ENCODE results near the gene HUWE1. TPM values are rescaled to one million over a fixed set of nuclear protein-coding genes. Genes with fewer than 3 reads are reported as not detected.
"Not testable (repeated sequence)": the region's sequence is repeated elsewhere in the genome, so short reads cannot be mapped to it uniquely, and the experiment has no call there.

Gene HUWE1
- total and polyA plus RNA-seq, 2 donors (not counting 1 experiment from before 2014, with no cell fraction given), result 45.2 to 210 TPM

DNA sequence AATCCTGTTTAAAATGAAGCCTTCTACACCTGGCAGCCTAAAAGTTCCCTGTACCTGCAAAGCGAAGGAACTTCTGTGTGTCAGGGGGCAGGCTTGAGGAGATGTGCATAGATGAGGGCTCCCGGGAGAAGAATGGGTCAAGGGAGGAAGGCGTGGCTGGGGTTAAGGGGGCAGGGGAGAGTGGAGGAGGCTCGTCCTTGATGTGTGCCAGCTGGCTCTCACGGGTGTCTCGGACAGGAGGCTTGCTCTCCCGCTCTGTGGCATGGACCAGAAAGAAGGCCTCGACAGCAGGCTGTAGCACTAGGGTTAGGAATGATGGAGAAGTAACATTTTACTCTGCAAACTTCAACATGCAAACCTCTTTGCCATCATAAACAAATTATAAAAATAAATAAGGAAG is 147.7 kb downstream of the HUWE1 start:
- no peaks in the 10 kb centered on the region for H3K79me2 ChIP-seq (ENCODE audit: control insufficient read depth, insufficient read depth, low read length)
- Mint-ChIP-seq H3K4me3 (no peak overlapping the region), H3K27ac (no peak overlapping the region), H3K4me1 (no peaks in the 10 kb centered on the region), H3K27me3 (no peaks in the 10 kb centered on the region), H3K9me3 (ENCODE audit: insufficient read depth) (no peaks in the 10 kb centered on the region)
- H3K4me3 ChIP-seq (ENCODE audit: control extremely low read depth in 1 of 5, extremely low read depth in 1 of 5, insufficient read depth in 1 of 5, low read depth in 2 of 5, low read length in 4 of 5), result no peak overlapping the region
- no peaks in the 10 kb centered on the region for H4K20me1 ChIP-seq (ENCODE audit: control insufficient read depth, insufficient read depth, low read length, poor library complexity, severe bottlenecking)
- ChIA-PET POLR2A (no interaction called here), CTCF (no interaction called here)
- H2AFZ ChIP-seq (ENCODE audit: insufficient read depth, low read depth, low read length, poor library complexity, severe bottlenecking), result no peak overlapping the region
- intact Hi-C loops (cut with micrococcal nuclease), result no loop called here
- H3K4me1 ChIP-seq (ENCODE audit: control insufficient read depth in 2 of 2, insufficient read depth in 2 of 2, low read length in 2 of 2), result no peaks in the 10 kb centered on the region
- 100% methylated on average over 2 of the region's 8 CpGs for WGBS (ENCODE audit: insufficient coverage)
- DNase-seq (no peak), ATAC-seq (ENCODE audit: low read depth) (no peak)
- no peak overlapping the region for H3K4me2 ChIP-seq (replicated peaks; ENCODE audit: low read depth, low read length, poor library complexity, severe bottlenecking)
- TF ChIP-seq, protein P1, sequence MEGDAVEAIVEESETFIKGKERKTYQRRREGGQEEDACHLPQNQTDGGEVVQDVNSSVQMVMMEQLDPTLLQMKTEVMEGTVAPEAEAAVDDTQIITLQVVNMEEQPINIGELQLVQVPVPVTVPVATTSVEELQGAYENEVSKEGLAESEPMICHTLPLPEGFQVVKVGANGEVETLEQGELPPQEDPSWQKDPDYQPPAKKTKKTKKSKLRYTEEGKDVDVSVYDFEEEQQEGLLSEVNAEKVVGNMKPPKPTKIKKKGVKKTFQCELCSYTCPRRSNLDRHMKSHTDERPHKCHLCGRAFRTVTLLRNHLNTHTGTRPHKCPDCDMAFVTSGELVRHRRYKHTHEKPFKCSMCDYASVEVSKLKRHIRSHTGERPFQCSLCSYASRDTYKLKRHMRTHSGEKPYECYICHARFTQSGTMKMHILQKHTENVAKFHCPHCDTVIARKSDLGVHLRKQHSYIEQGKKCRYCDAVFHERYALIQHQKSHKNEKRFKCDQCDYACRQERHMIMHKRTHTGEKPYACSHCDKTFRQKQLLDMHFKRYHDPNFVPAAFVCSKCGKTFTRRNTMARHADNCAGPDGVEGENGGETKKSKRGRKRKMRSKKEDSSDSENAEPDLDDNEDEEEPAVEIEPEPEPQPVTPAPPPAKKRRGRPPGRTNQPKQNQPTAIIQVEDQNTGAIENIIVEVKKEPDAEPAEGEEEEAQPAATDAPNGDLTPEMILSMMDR (IDR thresholded peaks at IDR 0.05), result no peak
- TF ChIP-seq EZH2 (IDR thresholded peaks at IDR 0.05; ENCODE audit: borderline replicate concordance, insufficient read depth, low read depth, low read length, poor library complexity, severe bottlenecking), result no peak
- no peaks in the 10 kb centered on the region for H3K27me3 ChIP-seq (replicated peaks in 1 of 4; ENCODE audit: control extremely low read depth in 1 of 4, control insufficient read depth in 3 of 4, insufficient read depth in 4 of 4, low read length in 3 of 4)
- H3K9ac ChIP-seq (ENCODE audit: low read length), result no peak overlapping the region
- no peak overlapping the region for H3K27ac ChIP-seq (ENCODE audit: low read length in 2 of 2)
- H3K36me3 ChIP-seq (replicated peaks in 1 of 2; ENCODE audit: control extremely low read depth in 1 of 2, control insufficient read depth in 1 of 2, extremely low read depth in 1 of 2, insufficient read depth in 2 of 2, low read length in 1 of 2), result peaks cover 1 to 80% of the 10 kb centered on the region in 2 experiments
- no peaks in the 10 kb centered on the region for H3K9me3 ChIP-seq (ENCODE audit: control extremely low read depth in 1 of 3, control insufficient read depth in 2 of 3, insufficient read depth in 1 of 3, low read length in 2 of 3)

DNA sequence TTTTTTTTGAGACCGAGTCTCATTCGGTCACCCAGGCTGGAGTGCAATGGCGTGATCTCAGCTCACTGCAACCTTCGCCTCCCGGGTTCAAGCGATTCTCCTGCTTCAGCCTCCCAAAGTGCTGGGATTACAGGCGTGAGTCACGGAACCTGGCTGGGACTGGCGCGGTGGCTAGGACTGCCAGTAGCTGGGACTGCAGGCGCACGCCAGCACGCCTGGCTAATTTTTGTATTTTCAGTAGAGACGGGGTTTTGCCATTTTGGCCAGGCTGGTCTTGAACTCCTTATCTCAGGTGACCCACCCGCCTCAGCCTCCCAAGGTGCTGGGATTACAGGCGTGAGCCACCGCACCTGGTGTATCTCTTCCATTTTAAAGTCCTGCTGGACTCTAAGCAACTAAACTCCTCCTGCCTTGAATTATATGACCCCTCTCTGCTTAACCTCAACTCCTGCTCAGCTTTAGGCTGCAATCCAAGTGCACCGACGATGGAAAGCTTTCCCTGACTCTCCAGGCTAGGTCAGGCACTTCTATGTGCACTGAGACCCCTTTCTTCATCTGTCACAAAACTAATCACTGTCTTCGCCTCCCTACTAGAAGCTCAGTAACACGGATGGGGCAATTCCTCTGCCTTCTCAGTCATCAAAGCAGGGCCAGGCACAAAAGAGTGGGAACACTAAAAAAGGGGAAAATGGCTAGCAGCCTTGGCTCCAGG is 155.1 kb downstream of the HUWE1 start:
- H3K9me3 Mint-ChIP-seq (ENCODE audit: insufficient read depth); H3K27me3 Mint-ChIP-seq; H4K20me1 ChIP-seq (ENCODE audit: control insufficient read depth, insufficient read depth, low read length, poor library complexity, severe bottlenecking); H3K27ac ChIP-seq (ENCODE audit: low read length in 2 of 2); H3K4me2 ChIP-seq (replicated peaks; ENCODE audit: low read depth, low read length, poor library complexity, severe bottlenecking); H3K27ac Mint-ChIP-seq; H3K4me3 ChIP-seq (ENCODE audit: control extremely low read depth in 1 of 5, extremely low read depth in 1 of 5, insufficient read depth in 1 of 5, low read depth in 2 of 5, low read length in 4 of 5); H3K27me3 ChIP-seq (replicated peaks in 1 of 4; ENCODE audit: control extremely low read depth in 1 of 4, control insufficient read depth in 3 of 4, insufficient read depth in 4 of 4, low read length in 3 of 4); intact Hi-C loops (cut with micrococcal nuclease); POLR2A ChIA-PET; H3K4me1 ChIP-seq (ENCODE audit: control insufficient read depth in 2 of 2, insufficient read depth in 2 of 2, low read length in 2 of 2); H3K9ac ChIP-seq (ENCODE audit: low read length); H3K4me3 Mint-ChIP-seq; CTCF ChIA-PET; H3K4me1 Mint-ChIP-seq; DNase-seq; H2AFZ ChIP-seq (ENCODE audit: insufficient read depth, low read depth, low read length, poor library complexity, severe bottlenecking); ATAC-seq (ENCODE audit: low read depth); H3K79me2 ChIP-seq (ENCODE audit: control insufficient read depth, insufficient read depth, low read length): not testable (repeated sequence)
- 94% methylated on average over 14 of the region's 21 CpGs for WGBS (ENCODE audit: insufficient coverage)
- Histone ChIP-seq H3K9me3 (ENCODE audit: control extremely low read depth in 1 of 3, control insufficient read depth in 2 of 3, insufficient read depth in 1 of 3, low read length in 2 of 3) (peaks cover 0 to 10% (median 5%) of the 10 kb centered on the region in 3 donors), H3K36me3 (replicated peaks in 1 of 2; ENCODE audit: control extremely low read depth in 1 of 2, control insufficient read depth in 1 of 2, extremely low read depth in 1 of 2, insufficient read depth in 2 of 2, low read length in 1 of 2) (peaks cover 0 to 30% of the 10 kb centered on the region in 2 experiments)
